Central memory CD8-positive, alpha-beta T cell (primary cell): Measurements from ENCODE around the gene STARD8.

ENCODE experiments used
- ATAC-seq: fragments of 150-1000 bp; cut with Tn5 transposase; replicated peaks from 2 replicates; pipeline ENCODE4 v1.10.0; 2022; ENCODE audit warnings: mild to moderate bottlenecking, moderate FRiP score, moderate number of reproducible peaks; ENCODE audit not compliant: poor library complexity, severe bottlenecking; ENCODE audit errors: extremely low read depth
- DNase-seq, 2 donors: peaks; one replicate each; pipeline ENCODE4 v3.0.0; 2021; ENCODE audit warnings: low spot score in 2 of 2
- H3K27ac Mint-ChIP-seq: one replicate; pipeline ENCODE4 v1.8.0; 2022; ENCODE audit warnings: low read depth, mild to moderate bottlenecking, moderate library complexity, mixed read lengths
- H3K27me3 Mint-ChIP-seq: one replicate; pipeline ENCODE4 v1.8.0; 2022; ENCODE audit warnings: mixed read lengths
- H3K36me3 Mint-ChIP-seq: one replicate; pipeline ENCODE4 v1.8.0; 2022; ENCODE audit warnings: mild to moderate bottlenecking, moderate library complexity, mixed read lengths; ENCODE audit not compliant: insufficient read depth
- H3K4me1 Mint-ChIP-seq: one replicate; pipeline ENCODE4 v1.8.0; 2022; ENCODE audit warnings: mixed read lengths
- H3K4me3 Mint-ChIP-seq: one replicate; pipeline ENCODE4 v1.8.0; 2022; ENCODE audit warnings: mild to moderate bottlenecking, moderate library complexity, mixed read lengths
- H3K9me3 Mint-ChIP-seq: one replicate; pipeline ENCODE4 v1.8.0; 2022; ENCODE audit warnings: mixed read lengths

The STARD8 gene

DNA sequence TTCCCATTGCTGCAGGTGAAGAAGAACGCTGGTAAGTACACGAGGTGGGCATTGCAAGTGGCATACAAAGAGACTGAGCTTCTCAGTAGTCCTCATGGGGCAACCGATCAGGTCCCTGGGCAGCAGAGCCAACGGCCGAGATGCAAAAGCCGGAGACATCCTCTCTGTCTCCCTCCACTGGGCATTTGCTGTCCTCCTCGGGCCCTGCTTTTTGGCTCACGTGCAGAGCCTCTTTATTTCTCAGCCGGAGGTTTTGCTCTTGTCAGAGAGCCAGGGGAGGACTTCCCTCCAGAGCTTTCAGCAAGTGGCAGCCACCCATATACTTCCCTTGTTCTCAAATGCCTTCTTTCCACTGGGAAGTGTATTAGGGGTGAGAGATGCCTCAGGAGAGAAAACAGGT, 18.0 kb downstream of the STARD8 start:
- H3K36me3 Mint-ChIP-seq: no peaks in the 10 kb centered on the region
- no peak overlapping the region for H3K27ac Mint-ChIP-seq
- no peak overlapping the region for H3K4me3 Mint-ChIP-seq
- H3K9me3 Mint-ChIP-seq: no peaks in the 10 kb centered on the region
- ATAC-seq: no peak
- no peak for DNase-seq
- H3K27me3 Mint-ChIP-seq: no peaks in the 10 kb centered on the region
- no peaks in the 10 kb centered on the region for H3K4me1 Mint-ChIP-seq

DNA sequence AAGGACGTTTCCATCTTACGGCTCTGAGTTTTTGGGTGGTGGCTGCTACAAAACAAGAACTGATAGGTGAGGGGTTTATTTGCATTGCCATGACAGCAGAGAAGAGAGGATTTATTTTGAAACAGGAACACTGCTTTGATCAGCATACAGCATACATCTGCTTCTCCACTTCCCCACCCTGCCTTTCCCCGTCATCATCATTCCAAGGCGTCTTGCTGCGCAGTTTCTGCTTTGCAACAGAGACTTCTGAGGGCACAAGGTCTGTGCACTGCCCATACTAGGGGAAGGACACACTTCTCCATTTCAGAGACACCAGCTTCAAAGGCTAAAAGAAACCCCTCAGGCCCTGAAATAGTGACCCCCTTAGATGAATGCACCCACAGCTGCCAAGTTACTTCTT, 19.1 kb downstream of the STARD8 start:
- Mint-ChIP-seq H3K27ac (no peak overlapping the region), H3K9me3 (no peaks in the 10 kb centered on the region), H3K4me1 (no peaks in the 10 kb centered on the region), H3K36me3 (no peaks in the 10 kb centered on the region), H3K27me3 (no peaks in the 10 kb centered on the region), H3K4me3 (no peak overlapping the region)
- ATAC-seq (no peak), DNase-seq (no peak)

DNA sequence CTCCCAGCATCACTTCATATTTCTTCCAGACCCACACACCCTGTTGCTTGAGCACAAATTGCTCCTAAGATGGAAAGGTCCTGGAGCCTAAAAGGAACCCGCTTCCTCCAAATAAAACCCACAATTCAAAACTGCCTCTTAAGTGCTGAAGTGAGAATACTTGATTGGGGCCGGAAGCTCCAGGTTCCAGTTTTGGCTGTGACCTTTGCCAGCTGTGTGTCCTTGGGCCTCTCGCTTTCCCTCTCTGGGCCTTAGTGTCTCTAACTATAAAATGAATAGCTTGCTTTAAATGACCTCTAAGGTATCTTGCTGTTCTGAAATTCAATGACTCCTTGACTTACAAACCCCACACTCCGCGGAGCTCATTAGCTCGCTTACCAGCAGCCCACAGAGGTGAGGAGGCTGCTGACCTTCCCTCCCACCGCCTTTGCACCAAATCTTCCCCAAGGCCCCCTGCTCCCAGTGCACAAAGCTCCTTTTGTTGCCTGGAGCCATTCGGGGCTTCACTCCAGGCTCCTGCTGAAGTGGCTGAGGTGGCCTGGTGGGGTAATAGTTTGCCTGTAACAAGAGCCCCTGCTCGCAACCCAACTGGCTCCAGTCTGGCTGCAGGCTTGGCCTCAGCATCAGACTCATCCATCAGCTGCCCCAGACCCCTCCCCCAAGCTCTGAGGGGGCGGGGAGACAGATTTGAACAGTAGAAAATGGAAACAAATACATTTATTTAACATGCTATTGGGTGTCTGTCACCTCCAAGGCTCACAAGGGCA, 21.8 kb downstream of the STARD8 start:
- Mint-ChIP-seq H3K27me3 (no peaks in the 10 kb centered on the region), H3K36me3 (no peaks in the 10 kb centered on the region), H3K4me3 (no peak overlapping the region), H3K9me3 (no peaks in the 10 kb centered on the region), H3K27ac (no peak overlapping the region), H3K4me1 (no peaks in the 10 kb centered on the region)
- ATAC-seq (no peak), DNase-seq (no peak)

DNA sequence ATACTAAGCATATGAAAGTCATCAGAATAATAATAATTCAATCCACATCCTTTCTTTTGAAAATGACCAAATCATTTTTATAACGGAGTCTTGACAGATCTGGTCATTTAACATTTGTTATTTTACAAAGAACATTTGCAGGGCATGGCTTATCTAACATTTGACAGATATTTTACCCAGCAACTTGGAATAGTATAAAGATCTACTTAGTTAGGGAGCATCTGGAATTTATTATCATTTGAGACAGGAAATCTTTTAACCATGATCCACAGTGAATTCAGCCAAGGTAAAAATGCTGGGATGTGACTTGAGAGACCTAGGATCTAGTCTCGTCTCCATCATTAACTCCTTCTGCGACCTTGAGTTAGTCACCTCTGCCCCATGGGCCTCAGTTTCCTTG, 22.4 kb downstream of the STARD8 start:
- ATAC-seq: no peak
- Mint-ChIP-seq H3K27ac (no peak overlapping the region), H3K27me3 (no peaks in the 10 kb centered on the region), H3K4me3 (no peak overlapping the region), H3K4me1 (no peaks in the 10 kb centered on the region), H3K9me3 (no peaks in the 10 kb centered on the region), H3K36me3 (no peaks in the 10 kb centered on the region)
- no peak for DNase-seq

DNA sequence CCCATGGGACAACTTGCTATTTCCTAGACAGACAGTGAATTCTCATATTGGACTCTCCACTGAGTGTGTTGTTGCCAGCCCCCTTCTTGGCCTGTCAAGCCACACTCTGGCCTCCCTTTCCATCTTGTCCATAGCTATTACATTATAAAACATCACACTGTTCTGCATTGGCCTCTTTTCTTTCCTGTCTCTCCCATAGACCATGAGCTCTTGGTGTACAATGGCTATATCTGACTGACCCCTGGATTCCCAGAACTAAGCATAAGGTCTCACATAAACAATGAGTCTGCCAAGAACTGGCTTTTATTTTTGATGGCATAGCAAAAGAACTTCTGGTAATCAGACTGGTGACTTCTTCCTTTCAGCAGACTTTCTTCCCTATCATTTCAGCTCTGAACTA, 23.8 kb downstream of the STARD8 start:
- no peak for DNase-seq
- H3K4me1 Mint-ChIP-seq: no peaks in the 10 kb centered on the region
- no peaks in the 10 kb centered on the region for H3K27me3 Mint-ChIP-seq
- H3K4me3 Mint-ChIP-seq: no peak overlapping the region
- H3K9me3 Mint-ChIP-seq: no peaks in the 10 kb centered on the region
- ATAC-seq: no peak
- no peak overlapping the region for H3K27ac Mint-ChIP-seq
- H3K36me3 Mint-ChIP-seq: no peaks in the 10 kb centered on the region

DNA sequence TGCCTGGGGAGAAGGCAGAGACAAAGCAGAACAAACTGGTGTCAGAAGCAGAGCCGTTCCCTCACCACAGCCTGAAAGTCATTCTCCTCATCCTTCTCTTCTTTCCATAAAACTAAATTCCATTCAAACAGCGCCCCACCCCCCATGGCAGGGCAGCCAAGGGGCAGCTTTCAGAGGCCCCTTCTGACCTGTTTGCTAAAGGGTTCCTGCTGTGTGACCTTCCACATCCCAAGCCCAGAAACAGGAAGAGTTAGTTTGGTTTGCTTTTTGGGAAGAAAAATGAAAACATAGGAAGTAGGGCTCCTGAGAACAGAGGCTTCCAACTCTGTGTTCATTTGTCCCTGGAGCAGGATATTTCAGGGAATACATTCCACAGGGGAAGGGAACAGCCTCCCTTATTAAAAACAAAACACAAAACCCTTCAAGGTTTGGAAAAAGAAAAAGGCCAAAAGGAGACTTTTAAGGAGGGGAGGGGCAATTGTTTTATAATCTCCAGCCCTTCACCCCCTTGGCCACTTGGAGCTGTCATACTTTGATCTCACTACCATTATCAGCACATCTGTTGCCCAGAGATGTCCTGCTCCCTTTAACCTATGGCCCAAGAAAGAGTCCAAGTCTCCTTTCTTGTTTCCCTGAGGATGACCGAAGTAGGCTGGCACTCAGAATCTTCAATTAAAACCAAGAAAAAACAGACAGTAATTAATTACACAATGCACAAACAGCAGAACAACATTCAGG, 25.3 kb downstream of the STARD8 start:
- ATAC-seq: no peak
- no peak overlapping the region for H3K4me3 Mint-ChIP-seq
- H3K36me3 Mint-ChIP-seq: no peaks in the 10 kb centered on the region
- no peaks in the 10 kb centered on the region for H3K27me3 Mint-ChIP-seq
- H3K4me1 Mint-ChIP-seq: no peaks in the 10 kb centered on the region
- no peaks in the 10 kb centered on the region for H3K9me3 Mint-ChIP-seq
- no peak for DNase-seq
- H3K27ac Mint-ChIP-seq: no peak overlapping the region

DNA sequence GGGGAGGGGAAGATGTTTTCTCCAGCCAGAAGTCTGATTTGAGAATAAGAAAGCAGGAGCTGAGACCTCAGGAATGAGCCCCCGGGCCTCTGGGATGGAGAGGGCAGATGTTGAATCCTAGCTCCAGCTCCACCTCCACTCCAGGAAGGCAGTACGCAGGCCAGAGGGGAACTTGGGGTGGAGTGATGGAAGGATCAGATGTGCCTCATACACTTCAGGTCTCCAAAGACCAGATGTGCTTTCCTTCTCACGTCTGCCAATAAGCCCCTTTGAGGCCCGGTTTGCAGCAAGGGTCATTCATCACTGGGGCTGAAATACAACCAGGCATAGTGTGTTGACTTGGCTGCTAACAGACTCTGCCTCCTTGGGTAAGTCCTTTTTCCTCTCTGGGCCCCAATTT, 28.1 kb downstream of the STARD8 start:
- no peak for ATAC-seq
- no peaks in the 10 kb centered on the region for H3K4me1 Mint-ChIP-seq

DNA sequence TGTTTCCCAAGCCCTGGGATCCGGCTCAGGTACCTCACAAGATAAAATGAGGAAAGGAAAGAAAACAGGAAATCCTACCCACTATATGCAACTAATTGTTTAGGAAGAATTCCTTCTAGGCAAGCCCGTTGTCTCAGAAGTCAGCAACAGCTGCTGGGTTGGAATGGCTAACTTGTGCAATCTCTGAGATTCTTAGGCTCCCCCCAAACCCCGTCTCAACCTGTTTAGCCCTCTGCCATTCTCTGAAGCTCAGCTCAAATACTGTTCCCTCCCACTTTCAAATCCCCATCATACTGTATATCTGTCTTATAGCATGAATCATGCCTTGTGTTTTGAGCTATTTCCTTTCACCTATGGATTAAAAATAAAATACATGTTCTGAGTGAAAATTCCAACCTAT, 28.9 kb downstream of the STARD8 start:
- Mint-ChIP-seq H3K27me3 (no peaks in the 10 kb centered on the region), H3K4me1 (no peaks in the 10 kb centered on the region), H3K27ac (no peak overlapping the region), H3K4me3 (no peak overlapping the region), H3K9me3 (no peaks in the 10 kb centered on the region), H3K36me3 (peaks cover 3% of the 10 kb centered on the region)
- DNase-seq (no peak), ATAC-seq (no peak)

More for the DNA sequence above, 28.1 kb downstream of the STARD8 start:
- H3K36me3 Mint-ChIP-seq: peaks cover 2% of the 10 kb centered on the region
- H3K27me3 Mint-ChIP-seq: no peaks in the 10 kb centered on the region
- no peak overlapping the region for H3K4me3 Mint-ChIP-seq
- H3K9me3 Mint-ChIP-seq: no peaks in the 10 kb centered on the region
- DNase-seq: no peak
- H3K27ac Mint-ChIP-seq: no peak overlapping the region

DNA sequence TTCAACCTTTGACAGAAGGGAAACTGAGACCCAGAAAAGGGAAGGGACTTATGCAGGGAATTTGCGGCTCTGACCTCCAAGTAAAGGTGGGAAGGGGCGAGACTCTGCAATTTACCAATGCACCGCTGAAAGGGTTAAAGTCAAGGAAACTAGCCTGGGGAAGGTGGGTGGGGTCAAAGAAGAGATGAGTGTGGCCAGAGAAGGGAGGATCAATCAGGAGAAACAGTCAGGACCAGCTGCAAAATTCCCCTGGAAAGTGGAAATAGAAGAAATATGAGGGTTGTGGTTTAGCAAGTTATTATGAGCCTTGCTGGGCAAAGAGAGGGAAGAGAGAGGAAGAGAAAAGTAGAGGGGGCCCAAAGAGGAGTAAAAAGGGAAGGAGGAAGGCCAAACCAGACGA, 30.5 kb downstream of the STARD8 start:
- H3K36me3 Mint-ChIP-seq: peaks cover 3% of the 10 kb centered on the region
- H3K27me3 Mint-ChIP-seq: no peaks in the 10 kb centered on the region
- DNase-seq: no peak
- no peak for ATAC-seq
- H3K4me1 Mint-ChIP-seq: no peaks in the 10 kb centered on the region
- H3K27ac Mint-ChIP-seq: no peak overlapping the region
- H3K4me3 Mint-ChIP-seq: no peak overlapping the region
- no peaks in the 10 kb centered on the region for H3K9me3 Mint-ChIP-seq

DNA sequence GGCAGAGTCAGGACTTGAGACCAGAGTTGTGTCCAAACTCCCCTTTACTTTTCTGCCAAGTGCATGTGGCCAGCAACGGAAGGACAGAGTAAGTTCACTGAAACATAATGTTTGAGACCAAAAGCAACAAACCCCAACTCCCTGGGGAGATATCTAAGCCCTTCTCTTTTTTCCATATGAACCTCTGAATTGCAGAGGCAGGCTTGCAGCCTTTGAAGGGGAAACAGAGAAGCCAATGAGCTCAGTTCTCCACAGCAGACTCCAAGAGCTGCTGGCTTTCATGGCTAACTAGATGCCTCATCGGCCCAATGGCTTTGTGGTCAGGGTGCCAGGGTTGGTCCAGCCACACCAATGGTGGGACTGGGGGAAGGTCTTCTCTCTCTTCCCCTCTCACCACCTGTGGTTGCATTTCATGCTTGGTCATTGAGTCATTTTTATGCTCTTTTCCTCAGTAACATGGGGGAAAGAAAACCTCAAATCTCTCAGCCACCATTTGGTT, 34.0 kb downstream of the STARD8 start:
- Mint-ChIP-seq H3K36me3 (peaks cover 3% of the 10 kb centered on the region), H3K4me3 (no peak overlapping the region), H3K27ac (no peak overlapping the region), H3K27me3 (peaks cover 12% of the 10 kb centered on the region), H3K9me3 (no peaks in the 10 kb centered on the region), H3K4me1 (peaks cover 7% of the 10 kb centered on the region)
- no peak for ATAC-seq
- no peak for DNase-seq

DNA sequence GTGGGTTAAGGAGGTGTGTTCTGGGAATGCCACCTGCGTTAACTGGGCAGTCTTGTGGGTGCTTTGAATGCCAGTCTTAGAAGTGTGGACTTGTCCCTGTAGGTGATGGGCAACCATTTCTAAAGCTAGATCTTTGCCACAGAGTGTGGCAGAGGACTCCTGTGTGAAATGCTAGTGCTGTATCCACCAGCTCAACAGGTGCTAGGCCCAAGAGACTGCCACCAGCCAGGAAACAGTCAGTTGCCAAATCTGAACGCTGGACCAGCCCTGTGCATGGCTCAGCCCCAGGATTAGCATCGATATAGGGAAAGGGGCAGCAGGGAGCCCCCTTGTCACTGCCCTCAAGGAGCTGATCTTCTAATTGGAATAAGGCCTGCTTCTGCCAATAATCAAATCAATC, 35.3 kb downstream of the STARD8 start:
- Mint-ChIP-seq H3K9me3 (no peaks in the 10 kb centered on the region), H3K27ac (no peak overlapping the region), H3K4me3 (no peak overlapping the region), H3K4me1 (peaks cover 12% of the 10 kb centered on the region), H3K36me3 (peaks cover 3% of the 10 kb centered on the region), H3K27me3 (peaks cover 19% of the 10 kb centered on the region)
- ATAC-seq: no peak
- no peak for DNase-seq

DNA sequence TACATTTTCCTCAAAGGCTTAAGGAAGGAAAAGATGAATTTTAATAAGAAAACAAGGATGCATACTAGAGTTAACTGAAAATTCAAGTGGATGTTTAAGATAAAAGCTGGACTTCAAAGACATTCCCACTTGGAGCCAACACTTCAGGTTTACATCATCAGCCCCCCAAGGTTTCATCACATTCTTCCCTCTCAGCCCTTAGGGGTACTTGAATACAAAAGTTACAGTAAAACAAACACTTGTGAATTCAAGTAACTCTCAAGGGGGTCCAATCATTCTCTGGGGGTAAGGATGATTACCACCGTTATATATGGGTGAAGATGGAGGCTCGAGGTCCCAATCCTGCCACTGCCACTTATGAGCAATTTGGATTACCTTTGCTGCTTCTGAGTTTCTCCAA, 36.1 kb downstream of the STARD8 start:
- H3K9me3 Mint-ChIP-seq: no peaks in the 10 kb centered on the region
- H3K27me3 Mint-ChIP-seq: peaks cover 22% of the 10 kb centered on the region
- H3K4me3 Mint-ChIP-seq: no peak overlapping the region
- ATAC-seq (no peak), DNase-seq (no peak)
- H3K36me3 Mint-ChIP-seq: peaks cover 3% of the 10 kb centered on the region
- H3K4me1 Mint-ChIP-seq: peaks cover 12% of the 10 kb centered on the region
- H3K27ac Mint-ChIP-seq: no peak overlapping the region

DNA sequence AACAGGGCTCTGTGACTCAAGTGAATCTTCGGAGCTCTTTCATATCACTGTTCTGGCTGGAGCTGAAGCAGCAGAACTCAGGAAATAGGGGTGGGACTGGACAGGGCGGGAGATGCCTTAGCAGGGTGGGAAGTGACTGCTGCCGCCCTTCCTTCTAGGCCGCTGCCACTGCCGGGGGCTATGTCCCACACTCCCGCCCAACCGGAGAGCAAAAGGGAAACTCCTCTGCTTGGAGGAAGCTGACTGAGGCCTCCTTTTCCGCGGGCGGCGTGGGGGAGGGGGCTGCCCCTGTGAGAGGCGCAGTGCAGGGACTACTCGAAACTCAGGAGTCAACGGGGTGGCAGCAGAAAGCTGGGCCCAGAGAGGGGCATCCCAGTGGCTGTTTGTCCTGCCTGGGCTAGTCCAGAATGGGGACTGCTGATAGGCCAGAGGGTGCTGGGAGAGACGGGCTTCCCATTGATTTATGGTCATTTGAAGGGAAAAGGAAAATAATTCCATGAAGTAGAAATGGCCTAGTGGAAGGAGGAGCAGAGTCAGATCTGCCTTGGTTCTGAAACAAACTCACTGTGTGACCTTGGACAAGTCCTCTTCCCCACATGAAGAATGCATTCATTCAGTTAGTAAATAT, 36.9 kb downstream of the STARD8 start:
- Mint-ChIP-seq H3K36me3 (peaks cover 3% of the 10 kb centered on the region), H3K27ac (no peak overlapping the region), H3K27me3 (peaks cover 22% of the 10 kb centered on the region), H3K9me3 (no peaks in the 10 kb centered on the region), H3K4me3 (no peak overlapping the region), H3K4me1 (peaks cover 12% of the 10 kb centered on the region)
- ATAC-seq (no peak), DNase-seq (no peak)
